ENCODE results near the gene FMO5. TPM values are rescaled to one million over a fixed set of nuclear protein-coding genes. Genes with fewer than 3 reads are reported as not detected.

Gene FMO5
- total and polyA plus RNA-seq, 2 donors (not counting 1 experiment from before 2014, with no cell fraction given) = 4.4 to 7.8 TPM

DNA sequence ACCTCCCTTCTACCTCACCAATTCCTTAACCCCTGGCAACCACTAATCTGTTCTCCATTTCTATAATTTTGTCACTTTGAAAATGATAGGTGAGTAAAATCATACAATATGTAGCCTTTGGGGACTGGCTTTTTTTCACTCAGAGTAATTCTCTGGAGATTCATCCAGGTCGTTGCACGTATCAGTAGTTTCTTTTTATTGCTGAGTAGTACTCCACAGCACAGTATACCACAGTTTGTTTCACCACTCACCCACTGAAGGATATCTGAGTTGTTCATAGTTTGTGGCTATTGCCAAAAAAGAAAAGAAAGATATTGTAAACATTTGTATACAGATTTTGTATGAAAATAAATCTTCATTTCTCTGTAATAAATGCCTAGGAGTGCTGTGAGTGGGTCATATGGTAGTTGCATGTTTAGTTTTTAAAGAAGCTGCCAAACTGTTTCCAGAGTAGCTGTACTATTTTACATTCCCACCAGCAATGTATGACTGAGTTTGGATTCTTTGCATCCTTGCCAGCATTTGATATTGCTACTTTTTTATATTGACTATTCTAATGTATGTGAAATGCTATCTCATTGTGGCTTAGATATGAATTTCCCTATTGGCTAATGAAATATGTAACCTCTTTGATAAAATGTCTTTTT is 21.0 kb upstream of the FMO5 start:
- no peaks in the 10 kb centered on the region for H3K9me3 Mint-ChIP-seq (ENCODE audit: insufficient read depth)
- CTCF ChIA-PET = no interaction called here
- DNase-seq (no peak), ATAC-seq (ENCODE audit: low read depth) (no peak)
- POLR2A ChIA-PET = no interaction called here
- Histone ChIP-seq H3K27ac (ENCODE audit: low read length in 2 of 2) (no peak overlapping the region), H3K4me1 (ENCODE audit: control insufficient read depth in 2 of 2, insufficient read depth in 2 of 2, low read length in 2 of 2) (peaks cover 24 to 27% of the 10 kb centered on the region in 2 donors), H3K36me3 (replicated peaks in 1 of 2; ENCODE audit: control extremely low read depth in 1 of 2, control insufficient read depth in 1 of 2, extremely low read depth in 1 of 2, insufficient read depth in 2 of 2, low read length in 1 of 2) (no peaks in the 10 kb centered on the region), H3K27me3 (replicated peaks in 1 of 4; ENCODE audit: control extremely low read depth in 1 of 4, control insufficient read depth in 3 of 4, insufficient read depth in 4 of 4, low read length in 3 of 4) (no peaks in the 10 kb centered on the region), H3K9ac (ENCODE audit: low read length) (no peak overlapping the region), H2AFZ (ENCODE audit: insufficient read depth, low read depth, low read length, poor library complexity, severe bottlenecking) (no peak overlapping the region), H4K20me1 (ENCODE audit: control insufficient read depth, insufficient read depth, low read length, poor library complexity, severe bottlenecking) (peaks cover 24% of the 10 kb centered on the region), H3K4me2 (replicated peaks; ENCODE audit: low read depth, low read length, poor library complexity, severe bottlenecking) (no peak overlapping the region), H3K4me3 (ENCODE audit: control extremely low read depth in 1 of 5, extremely low read depth in 1 of 5, insufficient read depth in 1 of 5, low read depth in 2 of 5, low read length in 4 of 5) (no peak overlapping the region), H3K79me2 (ENCODE audit: control insufficient read depth, insufficient read depth, low read length) (peaks cover 85% of the 10 kb centered on the region), H3K9me3 (ENCODE audit: control extremely low read depth in 1 of 3, control insufficient read depth in 2 of 3, insufficient read depth in 1 of 3, low read length in 2 of 3) (no peaks in the 10 kb centered on the region)
- intact Hi-C loops (cut with micrococcal nuclease) = no loop called here
- H3K4me1 Mint-ChIP-seq = peaks cover 55% of the 10 kb centered on the region
- H3K4me3 Mint-ChIP-seq = no peak overlapping the region
- WGBS (ENCODE audit: insufficient coverage) = no CpG with 5 or more reads among the region's 2 CpGs
- TF ChIP-seq EZH2 (IDR thresholded peaks at IDR 0.05; ENCODE audit: borderline replicate concordance, insufficient read depth, low read depth, low read length, poor library complexity, severe bottlenecking) = no peak
- TF ChIP-seq, protein P1, sequence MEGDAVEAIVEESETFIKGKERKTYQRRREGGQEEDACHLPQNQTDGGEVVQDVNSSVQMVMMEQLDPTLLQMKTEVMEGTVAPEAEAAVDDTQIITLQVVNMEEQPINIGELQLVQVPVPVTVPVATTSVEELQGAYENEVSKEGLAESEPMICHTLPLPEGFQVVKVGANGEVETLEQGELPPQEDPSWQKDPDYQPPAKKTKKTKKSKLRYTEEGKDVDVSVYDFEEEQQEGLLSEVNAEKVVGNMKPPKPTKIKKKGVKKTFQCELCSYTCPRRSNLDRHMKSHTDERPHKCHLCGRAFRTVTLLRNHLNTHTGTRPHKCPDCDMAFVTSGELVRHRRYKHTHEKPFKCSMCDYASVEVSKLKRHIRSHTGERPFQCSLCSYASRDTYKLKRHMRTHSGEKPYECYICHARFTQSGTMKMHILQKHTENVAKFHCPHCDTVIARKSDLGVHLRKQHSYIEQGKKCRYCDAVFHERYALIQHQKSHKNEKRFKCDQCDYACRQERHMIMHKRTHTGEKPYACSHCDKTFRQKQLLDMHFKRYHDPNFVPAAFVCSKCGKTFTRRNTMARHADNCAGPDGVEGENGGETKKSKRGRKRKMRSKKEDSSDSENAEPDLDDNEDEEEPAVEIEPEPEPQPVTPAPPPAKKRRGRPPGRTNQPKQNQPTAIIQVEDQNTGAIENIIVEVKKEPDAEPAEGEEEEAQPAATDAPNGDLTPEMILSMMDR (IDR thresholded peaks at IDR 0.05) = no peak
- no peaks in the 10 kb centered on the region for H3K27me3 Mint-ChIP-seq
- H3K27ac Mint-ChIP-seq = no peak overlapping the region

DNA sequence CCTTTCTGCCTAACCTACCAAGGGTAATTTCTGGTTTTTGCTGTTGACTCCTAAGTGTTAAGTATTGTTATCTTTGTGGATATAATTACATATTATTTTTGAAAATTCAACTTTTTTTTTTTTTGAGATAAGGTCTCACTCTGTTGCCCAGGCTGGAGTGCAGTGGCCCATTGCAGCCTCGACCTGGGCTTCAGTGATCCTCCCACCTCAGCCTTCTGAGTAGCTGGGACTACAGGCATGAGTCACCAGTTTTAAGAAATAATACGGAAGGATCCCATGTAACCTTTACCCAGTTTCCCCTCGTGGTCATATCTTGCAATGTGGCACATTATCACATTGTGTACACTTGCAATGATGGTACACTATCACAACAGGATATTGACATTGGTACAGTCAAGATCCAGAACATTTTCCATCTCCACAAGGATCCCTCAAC is 20.5 kb upstream of the FMO5 start:
- no peaks in the 10 kb centered on the region for H3K27me3 Mint-ChIP-seq
- Histone ChIP-seq H3K4me2 (replicated peaks; ENCODE audit: low read depth, low read length, poor library complexity, severe bottlenecking) (no peak overlapping the region), H3K27me3 (replicated peaks in 1 of 4; ENCODE audit: control extremely low read depth in 1 of 4, control insufficient read depth in 3 of 4, insufficient read depth in 4 of 4, low read length in 3 of 4) (no peaks in the 10 kb centered on the region), H3K4me1 (ENCODE audit: control insufficient read depth in 2 of 2, insufficient read depth in 2 of 2, low read length in 2 of 2) (peaks cover 24 to 27% of the 10 kb centered on the region in 2 donors), H3K9ac (ENCODE audit: low read length) (no peak overlapping the region), H3K9me3 (ENCODE audit: control extremely low read depth in 1 of 3, control insufficient read depth in 2 of 3, insufficient read depth in 1 of 3, low read length in 2 of 3) (no peaks in the 10 kb centered on the region), H2AFZ (ENCODE audit: insufficient read depth, low read depth, low read length, poor library complexity, severe bottlenecking) (no peak overlapping the region), H3K36me3 (replicated peaks in 1 of 2; ENCODE audit: control extremely low read depth in 1 of 2, control insufficient read depth in 1 of 2, extremely low read depth in 1 of 2, insufficient read depth in 2 of 2, low read length in 1 of 2) (no peaks in the 10 kb centered on the region), H3K27ac (ENCODE audit: low read length in 2 of 2) (no peak overlapping the region), H3K4me3 (ENCODE audit: control extremely low read depth in 1 of 5, extremely low read depth in 1 of 5, insufficient read depth in 1 of 5, low read depth in 2 of 5, low read length in 4 of 5) (no peak overlapping the region), H4K20me1 (ENCODE audit: control insufficient read depth, insufficient read depth, low read length, poor library complexity, severe bottlenecking) (peaks cover 19% of the 10 kb centered on the region), H3K79me2 (ENCODE audit: control insufficient read depth, insufficient read depth, low read length) (peaks cover 80% of the 10 kb centered on the region)
- DNase-seq = no peak
- TF ChIP-seq, protein P1 (IDR thresholded peaks at IDR 0.05) = no peak
- TF ChIP-seq EZH2 (IDR thresholded peaks at IDR 0.05; ENCODE audit: borderline replicate concordance, insufficient read depth, low read depth, low read length, poor library complexity, severe bottlenecking) = no peak
- WGBS (ENCODE audit: insufficient coverage) = 53% methylated on average over 2 of the region's 3 CpGs
- H3K4me3 Mint-ChIP-seq = no peak overlapping the region
- intact Hi-C loops (cut with micrococcal nuclease) = no loop called here
- POLR2A ChIA-PET = no interaction called here
- no peaks in the 10 kb centered on the region for H3K9me3 Mint-ChIP-seq (ENCODE audit: insufficient read depth)
- CTCF ChIA-PET = no interaction called here
- no peak for ATAC-seq (ENCODE audit: low read depth)
- H3K27ac Mint-ChIP-seq = no peak overlapping the region
- peaks cover 51% of the 10 kb centered on the region for H3K4me1 Mint-ChIP-seq

Measured in B cell (primary cell).